GM12801 (cell line): Measurements from ENCODE around the gene PREX1.

Source experiments
- CTCF ChIP-seq: IDR thresholded peaks from one replicate; pipeline ENCODE4 v1.5.1; 2011; ENCODE audit warnings: control low read depth; ENCODE audit not compliant: insufficient read length; ENCODE audit errors: extremely low read depth

The PREX1 gene

GRCh38 chr20:48659858-48660257 is 167.9 kb downstream of the PREX1 start:
- TF ChIP-seq CTCF: no peak

GRCh38 chr20:48658505-48658904 is 169.3 kb downstream of the PREX1 start:
- TF ChIP-seq CTCF: no peak

DNA sequence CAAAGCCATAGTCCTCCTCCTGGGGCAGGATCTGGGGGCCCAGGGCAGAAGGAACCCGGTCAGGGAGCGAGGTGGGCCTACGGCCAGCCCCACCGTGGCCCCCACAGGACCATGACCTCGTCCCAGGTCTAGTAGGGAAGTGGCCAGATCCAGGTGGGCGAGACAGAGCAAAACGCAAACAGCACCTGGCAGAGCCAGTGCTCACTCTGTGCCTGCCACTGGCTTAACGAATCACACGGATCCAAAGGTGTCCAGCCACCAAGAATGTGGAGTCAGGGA is 169.7 kb downstream of the PREX1 start:
- no peak for TF ChIP-seq CTCF

GRCh38 chr20:48657426-48658197 is 170.2 kb downstream of the PREX1 start:
- no peak for TF ChIP-seq CTCF

GRCh38 chr20:48656661-48657211 is 171.1 kb downstream of the PREX1 start:
- TF ChIP-seq CTCF: no peak

DNA sequence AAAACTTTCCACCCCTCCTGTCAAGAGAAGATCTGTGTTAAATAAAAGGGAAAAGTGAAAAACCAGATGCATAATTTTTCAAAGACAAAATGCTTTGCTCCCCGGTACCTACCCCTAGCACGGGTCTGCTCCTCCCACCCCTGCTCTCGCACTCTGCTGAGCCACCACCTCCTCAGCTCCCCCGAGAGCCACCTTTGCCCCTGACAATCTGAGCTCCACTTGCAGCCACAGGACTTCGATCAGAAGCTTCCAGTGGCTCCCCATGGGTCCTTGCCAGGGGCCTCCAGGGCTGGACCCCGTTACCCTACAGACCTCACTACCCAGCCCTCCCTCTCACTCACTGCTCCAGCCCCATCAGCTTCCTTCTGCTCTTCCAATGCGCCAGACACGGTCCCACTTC is 171.7 kb downstream of the PREX1 start:
- TF ChIP-seq CTCF: no peak

DNA sequence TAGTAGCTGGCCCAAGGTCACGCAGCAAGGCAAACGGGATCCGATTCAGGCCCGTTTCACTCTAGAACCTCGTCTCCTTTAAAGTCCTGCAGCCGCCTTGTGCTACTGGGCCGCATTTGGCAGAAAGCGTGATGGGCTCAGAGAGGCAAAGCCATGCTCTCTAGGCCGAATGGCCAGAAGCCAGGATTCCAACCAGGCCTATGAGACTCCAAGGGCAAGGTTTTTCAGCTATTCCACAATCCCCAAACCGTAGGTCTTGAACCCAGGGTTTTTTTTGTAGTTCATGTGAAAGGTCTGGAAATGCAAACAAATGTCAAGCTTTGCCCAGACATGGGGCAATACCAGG is 174.1 kb downstream of the PREX1 start:
- TF ChIP-seq CTCF: no peak
